Memory B cell (primary cell): ENCODE results near the gene C1orf167.

Source experiments
- ATAC-seq: fragments of 150-1000 bp; cut with Tn5 transposase; 2 replicates; pipeline ENCODE4 v1.10.0; 2021; ENCODE audit warnings: low read depth, mild to moderate bottlenecking, moderate library complexity
- DNase-seq, 2 donors: peaks; one replicate each; pipeline ENCODE4 v3.0.0; 2022; ENCODE audit warnings: low spot score in 2 of 2
- H3K27ac Mint-ChIP-seq: one replicate; pipeline ENCODE4 v1.8.0; 2022; ENCODE audit warnings: mild to moderate bottlenecking, moderate library complexity, mixed read lengths
- H3K27me3 Mint-ChIP-seq: one replicate; pipeline ENCODE4 v1.8.0; 2022; ENCODE audit warnings: mixed read lengths
- H3K36me3 Mint-ChIP-seq: one replicate; pipeline ENCODE4 v1.8.0; 2022; ENCODE audit warnings: mild to moderate bottlenecking, mixed read lengths
- H3K4me1 Mint-ChIP-seq: one replicate; pipeline ENCODE4 v1.8.0; 2022; ENCODE audit warnings: mixed read lengths
- H3K4me3 Mint-ChIP-seq: one replicate; pipeline ENCODE4 v1.8.0; 2022; ENCODE audit warnings: mild to moderate bottlenecking, moderate library complexity, mixed read lengths
- H3K9me3 Mint-ChIP-seq: one replicate; pipeline ENCODE4 v1.8.0; 2022; ENCODE audit warnings: mixed read lengths

C1orf167 gene

DNA sequence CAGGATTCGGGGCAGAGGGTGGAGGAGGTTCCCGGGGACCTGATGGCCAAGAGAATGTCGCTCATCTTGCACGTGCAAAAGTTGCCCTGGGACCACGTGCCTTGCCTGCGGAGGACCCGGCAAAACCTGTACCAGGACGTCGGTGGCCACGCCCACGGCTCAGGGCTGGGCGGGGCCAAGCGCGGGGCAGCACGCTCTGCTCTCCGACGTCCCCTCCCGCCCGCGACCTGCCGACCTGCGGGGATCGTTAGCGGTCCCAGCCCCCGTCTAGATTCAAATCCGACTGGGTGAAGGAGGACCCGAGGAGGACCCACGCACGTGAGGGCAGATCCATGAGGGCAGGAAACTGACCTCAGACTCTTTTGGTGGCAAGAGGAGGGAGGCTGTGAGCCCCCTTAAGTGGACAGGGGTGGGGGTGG, at the start of gene C1orf167:
C1orf167 (plus strand) TSS at position 206 of the 419 bp plus-strand sequence. CDS start 2,208 bp downstream, outside the sequence.
- peak; percentile 44 for ATAC-seq
- no peaks in the 10 kb centered on the region for H3K9me3 Mint-ChIP-seq
- peaks cover 2% of the 10 kb centered on the region for H3K36me3 Mint-ChIP-seq
- H3K27me3 Mint-ChIP-seq = peaks cover 13% of the 10 kb centered on the region
- DNase-seq = no peak
- H3K27ac Mint-ChIP-seq = no peak within 1 kb of the TSS
- H3K4me3 Mint-ChIP-seq = peak within 1 kb of the TSS; percentile 10
- H3K4me1 Mint-ChIP-seq = no peaks in the 10 kb centered on the region

GRCh38 chr1:11712285-11712684, 49.7 kb upstream of the C1orf167 start:
- Mint-ChIP-seq H3K27me3 (peaks cover 12% of the 10 kb centered on the region), H3K4me1 (peaks cover 5% of the 10 kb centered on the region), H3K4me3 (no peak overlapping the region), H3K9me3 (no peaks in the 10 kb centered on the region), H3K27ac (no peak overlapping the region), H3K36me3 (no peaks in the 10 kb centered on the region)
- ATAC-seq = no peak
- DNase-seq = no peak

DNA sequence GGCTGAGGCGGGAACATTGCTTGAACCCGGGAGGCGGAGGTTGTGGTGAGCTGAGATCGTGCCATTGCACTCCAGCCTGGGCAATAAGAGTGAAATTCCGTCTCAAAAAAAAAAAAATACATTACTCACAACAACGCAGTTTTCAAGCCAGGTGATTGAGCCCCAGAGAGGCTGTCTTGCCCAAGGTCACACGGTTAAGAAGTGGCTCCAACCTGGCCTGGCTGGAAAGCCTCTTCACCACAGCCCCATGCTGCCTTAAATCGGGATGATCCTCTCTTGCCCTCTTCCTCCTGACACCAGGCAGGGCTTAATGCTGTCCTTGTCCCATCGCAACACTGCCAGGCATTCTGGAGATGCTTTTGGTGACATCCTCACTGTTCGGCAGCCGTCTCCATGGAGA, 48.9 kb upstream of the C1orf167 start:
- Mint-ChIP-seq H3K4me1 (peaks cover 3% of the 10 kb centered on the region), H3K27ac (no peak overlapping the region), H3K27me3 (peaks cover 9% of the 10 kb centered on the region), H3K36me3 (no peaks in the 10 kb centered on the region), H3K4me3 (no peak overlapping the region), H3K9me3 (no peaks in the 10 kb centered on the region)
- no peak for DNase-seq
- ATAC-seq = no peak

GRCh38 chr1:11714831-11715575, 47.0 kb upstream of the C1orf167 start:
- Mint-ChIP-seq H3K27ac (no peak overlapping the region), H3K9me3 (no peaks in the 10 kb centered on the region), H3K4me3 (no peak overlapping the region), H3K36me3 (no peaks in the 10 kb centered on the region), H3K27me3 (peaks cover 3% of the 10 kb centered on the region), H3K4me1 (peaks cover 9% of the 10 kb centered on the region)
- ATAC-seq (no peak), DNase-seq (no peak)

- peak overlapping the region; percentile 80 for H3K4me3 Mint-ChIP-seq
- no peaks in the 10 kb centered on the region for H3K9me3 Mint-ChIP-seq
- DNase-seq (peak; percentile 87 to 94), ATAC-seq (peak; percentile 85)
- H3K4me1 Mint-ChIP-seq = peaks cover 9% of the 10 kb centered on the region
- peak overlapping the region; percentile 80 for H3K27ac Mint-ChIP-seq
- no peaks in the 10 kb centered on the region for H3K27me3 Mint-ChIP-seq
- no peaks in the 10 kb centered on the region for H3K36me3 Mint-ChIP-seq
Observed at GRCh38 chr1:11719313-11720032, 42.5 kb upstream of the C1orf167 start.

DNA sequence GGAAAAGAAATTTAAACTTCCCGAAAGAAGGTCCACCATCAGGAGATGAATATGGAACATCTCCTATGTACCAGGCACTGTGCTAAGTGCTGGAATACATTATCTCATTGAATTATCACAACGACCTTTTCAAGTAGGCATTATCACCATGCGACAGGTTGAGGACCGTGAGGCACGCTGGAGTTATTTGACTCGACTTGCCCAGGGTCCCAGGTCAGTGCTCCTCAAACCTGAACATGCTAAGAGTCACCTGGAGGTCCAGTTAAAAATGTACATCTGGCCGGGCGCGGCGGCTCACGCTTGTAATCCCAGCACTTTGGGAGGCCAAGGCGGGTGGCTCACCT, 42.0 kb upstream of the C1orf167 start:
- Mint-ChIP-seq H3K27me3 (no peaks in the 10 kb centered on the region), H3K36me3 (no peaks in the 10 kb centered on the region), H3K4me1 (peaks cover 9% of the 10 kb centered on the region), H3K27ac (no peak overlapping the region), H3K9me3 (no peaks in the 10 kb centered on the region), H3K4me3 (peak overlapping the region; percentile 80)
- no peak for ATAC-seq
- no peak for DNase-seq

GRCh38 chr1:11720525-11720924, 41.5 kb upstream of the C1orf167 start:
- Mint-ChIP-seq H3K27me3 (no peaks in the 10 kb centered on the region), H3K27ac (no peak overlapping the region), H3K9me3 (no peaks in the 10 kb centered on the region), H3K36me3 (no peaks in the 10 kb centered on the region), H3K4me3 (no peak overlapping the region), H3K4me1 (peaks cover 10% of the 10 kb centered on the region)
- ATAC-seq (no peak), DNase-seq (no peak)

DNA sequence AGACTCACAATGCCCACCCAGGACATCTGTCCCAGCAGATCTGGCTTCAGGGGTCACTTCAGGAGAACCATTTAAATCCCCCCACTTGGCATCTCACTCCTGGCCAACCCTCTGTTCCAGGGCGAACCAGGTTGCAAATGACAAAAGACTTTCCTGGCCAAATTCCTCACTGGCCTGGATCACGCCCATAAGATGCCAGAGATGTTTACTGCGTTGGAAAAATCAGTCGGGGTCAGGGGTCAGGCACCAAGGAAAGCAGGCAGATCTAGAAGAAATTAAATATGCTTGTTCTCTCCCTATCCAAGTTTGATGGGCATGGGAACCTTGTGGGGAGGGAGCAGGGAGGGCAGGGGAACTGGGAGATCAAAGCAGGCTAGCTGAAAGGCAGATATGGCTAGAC, 40.7 kb upstream of the C1orf167 start:
- Mint-ChIP-seq H3K4me3 (no peak overlapping the region), H3K27me3 (no peaks in the 10 kb centered on the region), H3K9me3 (no peaks in the 10 kb centered on the region), H3K36me3 (no peaks in the 10 kb centered on the region), H3K27ac (no peak overlapping the region), H3K4me1 (peaks cover 14% of the 10 kb centered on the region)
- no peak for DNase-seq
- no peak for ATAC-seq

GRCh38 chr1:11722538-11722937, 39.5 kb upstream of the C1orf167 start:
- Mint-ChIP-seq H3K27me3 (no peaks in the 10 kb centered on the region), H3K4me1 (peaks cover 14% of the 10 kb centered on the region), H3K4me3 (no peak overlapping the region), H3K9me3 (no peaks in the 10 kb centered on the region), H3K27ac (no peak overlapping the region), H3K36me3 (no peaks in the 10 kb centered on the region)
- ATAC-seq (no peak), DNase-seq (no peak)

DNA sequence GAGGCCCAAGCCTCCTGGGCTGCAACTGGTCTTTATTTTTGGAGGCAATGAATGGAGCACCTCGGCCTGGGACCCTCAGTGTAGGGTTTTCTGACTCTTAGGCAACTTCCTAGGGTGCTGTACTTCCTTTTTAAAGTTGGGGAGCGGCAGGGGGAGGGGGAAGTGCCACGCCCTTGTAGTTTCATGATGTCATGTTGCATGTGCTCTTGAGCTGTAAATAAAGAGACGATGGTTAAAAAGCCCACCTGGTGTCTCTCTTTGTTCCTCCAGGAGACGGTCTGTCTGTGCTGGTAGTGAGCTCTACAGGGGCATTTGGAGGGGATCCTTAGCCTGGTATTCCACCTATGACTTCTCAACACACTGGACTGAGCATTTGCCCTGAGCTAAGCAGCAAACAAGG, 36.4 kb upstream of the C1orf167 start:
- peaks cover 16% of the 10 kb centered on the region for H3K4me1 Mint-ChIP-seq
- no peaks in the 10 kb centered on the region for H3K36me3 Mint-ChIP-seq
- ATAC-seq (peak; percentile 16), DNase-seq (no peak)
- no peak overlapping the region for H3K27ac Mint-ChIP-seq
- H3K27me3 Mint-ChIP-seq = no peaks in the 10 kb centered on the region
- H3K9me3 Mint-ChIP-seq = no peaks in the 10 kb centered on the region
- H3K4me3 Mint-ChIP-seq = no peak overlapping the region

- H3K27ac Mint-ChIP-seq = no peak overlapping the region
- no peaks in the 10 kb centered on the region for H3K9me3 Mint-ChIP-seq
- no peaks in the 10 kb centered on the region for H3K36me3 Mint-ChIP-seq
- peaks cover 23% of the 10 kb centered on the region for H3K4me1 Mint-ChIP-seq
- DNase-seq (no peak), ATAC-seq (no peak)
- no peaks in the 10 kb centered on the region for H3K27me3 Mint-ChIP-seq
- no peak overlapping the region for H3K4me3 Mint-ChIP-seq
Observed at GRCh38 chr1:11727119-11727518, 34.9 kb upstream of the C1orf167 start.

- Mint-ChIP-seq H3K9me3 (no peaks in the 10 kb centered on the region), H3K27me3 (no peaks in the 10 kb centered on the region), H3K4me1 (peaks cover 23% of the 10 kb centered on the region), H3K4me3 (no peak overlapping the region), H3K36me3 (no peaks in the 10 kb centered on the region), H3K27ac (no peak overlapping the region)
- DNase-seq (no peak), ATAC-seq (no peak)
Observed at GRCh38 chr1:11728126-11728806, 33.7 kb upstream of the C1orf167 start.

DNA sequence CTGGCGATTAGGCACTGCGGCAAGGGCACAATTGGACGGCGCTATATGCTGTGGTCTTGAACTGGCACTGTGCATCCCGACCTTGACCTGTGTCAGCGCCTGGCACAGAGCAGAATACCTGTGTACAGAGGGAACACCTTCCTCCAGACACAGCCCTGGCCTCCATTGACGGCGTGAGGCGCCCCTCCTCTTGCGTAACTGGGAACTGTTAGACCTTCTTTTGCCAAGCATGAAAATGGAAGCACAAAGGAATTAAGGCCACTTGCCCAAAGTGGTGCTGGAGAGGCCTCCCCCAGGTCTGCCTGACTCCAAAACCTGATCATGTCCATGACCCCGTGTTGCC, 32.9 kb upstream of the C1orf167 start:
- Mint-ChIP-seq H3K4me3 (no peak overlapping the region), H3K36me3 (no peaks in the 10 kb centered on the region), H3K9me3 (no peaks in the 10 kb centered on the region), H3K27me3 (no peaks in the 10 kb centered on the region), H3K27ac (no peak overlapping the region), H3K4me1 (peaks cover 23% of the 10 kb centered on the region)
- no peak for ATAC-seq
- DNase-seq = no peak
